Ectodermal cell (in vitro differentiated cells): ENCODE data around the gene CIDEC.
"Not testable (repeated sequence)": the region's sequence is repeated elsewhere in the genome, so short reads cannot be mapped to it uniquely, and the experiment has no call there.

ENCODE experiments used
- H3K27ac ChIP-seq: 2 replicates; pipeline ENCODE4 v1.7.0; 2013; ENCODE audit warnings: mild to moderate bottlenecking, low read depth, low read length; ENCODE audit not compliant: insufficient read depth, poor library complexity, severe bottlenecking
- H3K27me3 ChIP-seq: 2 replicates; pipeline ENCODE4 v1.7.0; 2013; ENCODE audit warnings: mild to moderate bottlenecking, low read length; ENCODE audit not compliant: insufficient read depth, control insufficient read depth, poor library complexity, severe bottlenecking
- H3K36me3 ChIP-seq: one replicate; pipeline ENCODE4 v1.7.0; 2013; ENCODE audit warnings: low read length; ENCODE audit not compliant: control insufficient read depth, insufficient read depth
- H3K4me1 ChIP-seq: one replicate; pipeline ENCODE4 v1.7.0; 2013; ENCODE audit warnings: low read length; ENCODE audit not compliant: control insufficient read depth, insufficient read depth
- H3K4me3 ChIP-seq: 2 replicates; pipeline ENCODE4 v1.7.0; 2013; ENCODE audit warnings: low read depth, low read length, control low read depth; ENCODE audit not compliant: insufficient read depth
- H3K9me3 ChIP-seq: 2 replicates; pipeline ENCODE4 v1.7.0; 2013; ENCODE audit warnings: mild to moderate bottlenecking, low read length, moderate library complexity; ENCODE audit not compliant: control insufficient read depth
- WGBS, 2 experiments: methylation state at CpG; one replicate each; pipeline ENCODE4 v1.1.7; 2013; ENCODE audit warnings: missing lambda C conversion rate in 2 of 2; 5-methylcytosine and 5-hydroxymethylcytosine counted together

Gene CIDEC

DNA sequence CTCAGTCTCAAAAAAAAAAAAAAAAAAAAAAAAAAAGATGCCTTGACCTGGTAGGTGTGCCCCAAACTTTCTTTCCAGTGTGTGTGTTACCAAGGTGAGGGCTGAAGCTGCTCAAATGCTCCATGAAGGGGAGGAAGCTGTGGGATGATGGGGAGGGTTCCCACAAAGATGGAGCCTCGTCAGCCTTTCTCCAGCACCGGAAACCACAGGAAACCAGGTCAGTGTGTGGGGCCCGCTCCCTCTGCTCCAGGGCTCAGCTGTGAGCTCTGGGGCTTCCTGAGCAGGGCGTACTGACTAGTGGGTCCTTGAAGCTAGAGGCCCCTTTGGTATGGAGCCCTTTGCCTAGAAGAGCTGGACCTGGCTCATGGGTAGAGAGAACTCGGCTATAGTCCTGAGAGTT is 21.9 kb upstream of the CIDEC start:
- 93 to 94% methylated on average over 5 of the region's 5 CpGs for WGBS, 2 experiments
- Histone ChIP-seq H3K27ac (no peak overlapping the region), H3K27me3 (no peaks in the 10 kb centered on the region), H3K4me3 (no peak overlapping the region), H3K4me1 (no peaks in the 10 kb centered on the region), H3K9me3 (no peaks in the 10 kb centered on the region), H3K36me3 (no peaks in the 10 kb centered on the region)

GRCh38 chr3:9900965-9901415 is 20.9 kb upstream of the CIDEC start:
- not testable (repeated sequence) for H3K4me1 ChIP-seq, H3K27me3 ChIP-seq, H3K4me3 ChIP-seq, H3K9me3 ChIP-seq, H3K27ac ChIP-seq, H3K36me3 ChIP-seq
- WGBS, 2 experiments: 92 to 97% methylated on average over 5 of the region's 6 CpGs

GRCh38 chr3:9899289-9899791 is 19.3 kb upstream of the CIDEC start:
- no peaks in the 10 kb centered on the region for H3K9me3 ChIP-seq
- no peaks in the 10 kb centered on the region for H3K27me3 ChIP-seq
- H3K36me3 ChIP-seq: no peaks in the 10 kb centered on the region
- WGBS, 2 experiments: 77 to 81% methylated on average over 3 of the region's 3 CpGs
- no peak overlapping the region for H3K4me3 ChIP-seq
- H3K27ac ChIP-seq: no peak overlapping the region
- no peaks in the 10 kb centered on the region for H3K4me1 ChIP-seq

- no peak overlapping the region for H3K4me3 ChIP-seq
- H3K27ac ChIP-seq: peak overlapping the region; percentile 26
- no peaks in the 10 kb centered on the region for H3K4me1 ChIP-seq
- no peaks in the 10 kb centered on the region for H3K27me3 ChIP-seq
- peaks cover 2% of the 10 kb centered on the region for H3K36me3 ChIP-seq
- WGBS, 2 experiments: 80 to 84% methylated on average over 8 of the region's 8 CpGs
- H3K9me3 ChIP-seq: no peaks in the 10 kb centered on the region
Measured at GRCh38 chr3:9898467-9899241, 18.6 kb upstream of the CIDEC start.

DNA sequence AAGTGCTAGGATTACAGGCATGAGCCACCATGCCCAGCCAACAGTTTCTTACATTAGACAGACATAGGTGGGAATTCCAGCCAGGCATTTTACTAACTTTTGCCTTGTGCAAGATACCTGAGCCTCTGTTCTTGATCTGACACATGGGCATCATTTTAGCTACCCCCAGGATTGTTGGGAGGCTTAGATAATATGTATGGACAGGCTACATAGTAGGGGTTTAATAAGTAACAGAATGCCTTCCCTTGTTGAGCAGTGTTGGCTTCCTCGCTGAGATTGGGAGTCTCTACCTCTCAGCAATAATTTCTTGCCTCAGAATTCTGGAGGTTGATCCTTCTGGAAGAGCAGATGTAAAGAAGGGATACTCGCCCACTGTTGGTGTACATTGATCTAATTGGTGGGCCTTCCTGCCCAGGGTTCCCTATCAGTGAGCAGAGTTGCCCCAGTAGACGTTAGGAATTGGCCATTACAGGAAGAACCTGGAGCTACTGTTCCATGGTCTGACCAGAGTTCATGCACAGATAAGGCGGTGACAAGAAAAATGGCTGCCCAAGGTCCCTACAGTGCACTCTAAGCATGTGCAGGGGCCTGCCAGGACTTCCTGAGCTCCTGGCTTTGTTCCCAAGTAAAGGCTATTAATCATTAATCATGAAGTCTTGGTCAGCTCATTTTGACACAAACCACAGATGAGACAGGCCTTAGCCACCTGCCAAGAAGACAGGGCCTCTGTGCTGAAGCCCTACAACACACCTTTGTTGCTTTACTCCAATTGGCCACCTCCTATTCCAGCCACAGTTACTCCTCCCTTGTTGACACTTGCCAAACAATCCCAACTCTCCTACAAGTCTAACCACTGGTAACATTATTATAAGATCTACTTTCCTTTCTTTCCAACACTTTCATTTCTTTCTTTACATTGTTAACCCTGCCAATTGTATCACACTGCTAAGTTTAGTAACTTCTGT is 17.6 kb upstream of the CIDEC start:
- H3K4me3 ChIP-seq: no peak overlapping the region
- peak overlapping the region; percentile 26 for H3K27ac ChIP-seq

GRCh38 chr3:9896755-9897407 is 16.8 kb upstream of the CIDEC start:
- not testable (repeated sequence) for H3K9me3 ChIP-seq, H3K27me3 ChIP-seq, H3K4me3 ChIP-seq, H3K4me1 ChIP-seq, H3K27ac ChIP-seq
- H3K36me3 ChIP-seq: peaks cover 18% of the 10 kb centered on the region
- 97 to 99% methylated on average over 9 to 10 of the region's 10 CpGs for WGBS, 2 experiments

More for the DNA sequence above, 17.6 kb upstream of the CIDEC start:
- no peaks in the 10 kb centered on the region for H3K9me3 ChIP-seq
- peaks cover 12% of the 10 kb centered on the region for H3K36me3 ChIP-seq
- H3K4me1 ChIP-seq: no peaks in the 10 kb centered on the region
- no peaks in the 10 kb centered on the region for H3K27me3 ChIP-seq
- WGBS, 2 experiments: 82 to 86% methylated on average over 4 of the region's 4 CpGs

DNA sequence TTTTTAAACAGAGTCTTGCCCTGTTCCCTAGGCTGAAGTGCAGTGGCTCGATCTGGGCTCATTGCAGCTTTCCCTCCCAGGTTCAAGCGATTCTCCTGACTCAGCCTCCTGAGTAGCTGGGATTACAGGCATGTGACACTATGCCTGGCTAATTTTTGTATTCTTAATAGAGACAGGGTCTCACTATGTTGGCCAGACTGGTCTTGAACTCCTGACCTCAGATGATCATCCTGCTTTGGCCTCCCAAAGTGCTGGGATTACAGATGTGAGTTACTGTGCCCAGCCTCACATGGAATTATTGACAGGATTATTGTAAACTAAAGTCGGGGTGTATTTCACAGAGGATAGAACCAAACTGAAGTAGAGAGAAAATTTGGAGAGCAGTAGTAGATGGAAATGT is 15.7 kb upstream of the CIDEC start:
- peaks cover 18% of the 10 kb centered on the region for H3K36me3 ChIP-seq
- not testable (repeated sequence) for H3K4me1 ChIP-seq, H3K4me3 ChIP-seq, H3K27ac ChIP-seq, H3K27me3 ChIP-seq, H3K9me3 ChIP-seq
- WGBS, 2 experiments: 93 to 95% methylated on average over 3 of the region's 3 CpGs

DNA sequence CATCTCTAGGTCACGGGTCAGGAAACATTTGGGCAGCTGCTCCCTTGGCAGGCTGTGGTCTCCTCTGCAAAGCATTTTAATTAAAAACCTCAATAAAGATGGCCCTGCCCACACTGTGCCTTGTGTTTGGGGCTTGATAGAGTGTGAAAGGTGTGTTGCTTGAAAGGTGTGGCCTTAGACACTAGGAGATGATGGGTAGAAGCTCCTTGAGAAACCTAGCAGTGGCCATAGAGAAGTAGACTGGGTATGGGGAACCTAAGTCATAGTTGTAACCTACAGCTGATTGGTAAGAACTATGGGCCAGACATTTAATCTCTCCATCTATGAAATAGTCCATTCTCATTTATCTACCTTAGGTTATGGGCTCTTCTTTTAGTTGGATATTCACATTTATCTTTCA is 13.7 kb upstream of the CIDEC start:
- Histone ChIP-seq H3K4me1 (no peaks in the 10 kb centered on the region), H3K27ac (no peak overlapping the region), H3K4me3 (no peak overlapping the region), H3K36me3 (peaks cover 18% of the 10 kb centered on the region), H3K27me3 (no peaks in the 10 kb centered on the region), H3K9me3 (no peaks in the 10 kb centered on the region)
- WGBS, 2 experiments: 88 to 90% methylated on average over 1 of the region's 1 CpG

DNA sequence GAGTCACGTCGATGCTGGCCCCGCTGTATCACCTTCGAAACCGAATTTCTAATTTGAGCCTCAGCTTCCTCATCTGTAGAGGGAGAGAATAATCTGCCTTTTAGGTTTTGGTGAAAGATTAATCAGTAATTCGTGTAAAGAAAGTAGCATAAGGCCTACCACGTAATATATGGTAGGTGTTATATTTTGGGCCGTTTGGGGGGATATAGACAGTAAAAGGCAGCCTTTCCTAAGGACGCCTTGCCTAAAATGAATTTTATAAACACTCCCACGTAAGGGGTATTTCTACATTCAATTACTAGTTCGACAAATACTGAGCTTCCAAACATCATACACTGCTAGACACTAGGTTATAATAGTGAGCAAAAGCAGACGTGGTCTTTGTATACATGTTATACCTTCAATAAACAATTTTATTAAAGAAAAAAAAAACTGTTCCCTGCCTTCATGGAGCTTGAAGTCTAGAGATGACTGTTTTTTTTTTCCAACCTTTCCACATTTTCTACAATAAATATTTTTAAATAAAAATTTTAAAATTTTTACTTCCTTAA is 11.1 kb upstream of the CIDEC start:
- Histone ChIP-seq H3K4me1 (no peaks in the 10 kb centered on the region), H3K36me3 (peaks cover 18% of the 10 kb centered on the region), H3K9me3 (no peaks in the 10 kb centered on the region), H3K27ac (peak overlapping the region; percentile 55), H3K27me3 (no peaks in the 10 kb centered on the region), H3K4me3 (peak overlapping the region; percentile 99)
- WGBS, 2 experiments: 19 to 20% methylated on average over 11 to 12 of the region's 12 CpGs
